Measurements from ENCODE around the gene TAAR9. TPM values are rescaled to one million over a fixed set of nuclear protein-coding genes. Genes with fewer than 3 reads are reported as not detected.

TAAR9 gene
- total and polyA plus RNA-seq, 2 experiments from 2014 or later: not detected

DNA sequence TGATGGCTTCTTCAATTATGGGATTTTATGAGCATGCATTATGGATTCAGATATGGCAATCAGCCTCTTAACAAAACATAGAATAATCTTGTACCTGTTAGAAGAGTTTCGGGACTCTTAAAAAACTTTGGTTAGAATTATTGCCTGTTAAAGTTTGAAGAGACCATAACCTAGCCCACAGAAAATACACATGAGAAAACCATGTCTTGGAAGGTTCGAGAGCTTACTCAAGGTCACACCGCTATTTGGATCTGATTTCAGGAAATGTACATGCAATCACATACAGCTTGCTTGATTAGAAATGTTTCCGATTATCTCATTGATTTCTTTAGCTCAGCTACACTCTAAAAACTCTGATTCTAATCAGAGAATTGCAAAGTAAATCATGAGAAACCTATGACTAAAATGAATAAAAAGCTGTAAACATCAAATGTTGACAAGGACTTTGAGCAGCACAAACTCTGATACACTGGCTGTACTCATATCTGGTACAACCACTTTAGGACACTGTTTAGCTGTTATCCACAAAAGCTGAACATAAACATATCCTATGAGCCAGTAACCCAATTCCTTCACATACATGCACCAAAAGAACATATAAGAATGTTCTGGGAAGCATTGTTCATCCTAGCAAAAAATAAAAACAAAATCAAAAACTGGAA is 41.4 kb upstream of the TAAR9 start:
- Histone ChIP-seq H3K4me1 (ENCODE audit: insufficient read depth) (no peaks in the 10 kb centered on the region), H3K27me3 (ENCODE audit: insufficient read depth) (no peaks in the 10 kb centered on the region), H4K20me1 (replicated peaks; ENCODE audit: insufficient read depth) (0 out of 2 replicates have a peak, but pooled peaks cover 14% of the 10 kb centered on the region), H3K27ac (ENCODE audit: low read depth) (no peak overlapping the region), H3K4me3 (no peak overlapping the region), H3K79me2 (replicated peaks; ENCODE audit: insufficient read depth) (peaks cover 24% of the 10 kb centered on the region), H3F3A (replicated peaks; ENCODE audit: low read depth) (no peaks in the 10 kb centered on the region), H2AFZ (no peak overlapping the region), H3K9me2 (ENCODE audit: insufficient read depth) (no peaks in the 10 kb centered on the region), H3K36me3 (ENCODE audit: insufficient read depth) (no peaks in the 10 kb centered on the region; the same call in 1 of the 2 replicates), H3K4me2 (no peak overlapping the region)
- H3K9me3 Mint-ChIP-seq: no peaks in the 10 kb centered on the region
- no peak overlapping the region for H3K27ac Mint-ChIP-seq
- H3K4me3 Mint-ChIP-seq: no peak overlapping the region
- ATAC-seq (no peak), DNase-seq (ENCODE audit: low spot score) (no peak)
- H3K4me1 Mint-ChIP-seq: no peaks in the 10 kb centered on the region
- H3K27me3 Mint-ChIP-seq (ENCODE audit: insufficient read depth, low read depth, poor library complexity): no peaks in the 10 kb centered on the region
- H3K36me3 Mint-ChIP-seq (ENCODE audit: low read depth): peaks cover 19% of the 10 kb centered on the region
- TF ChIP-seq ZNF114 (CRISPR knock-in tag; IDR thresholded peaks at IDR 0.05): no peak
- TF ChIP-seq EZH2 (IDR thresholded peaks at IDR 0.05; ENCODE audit: low read depth, unreplicated experiment): no peak
- no peak for TF ChIP-seq POLR2AphosphoS5 (IDR thresholded peaks at IDR 0.05; ENCODE audit: low read depth)
- TF ChIP-seq STAT1 (IDR thresholded peaks at IDR 0.05; ENCODE audit: unreplicated experiment): no peak
- TF ChIP-seq, protein P1, sequence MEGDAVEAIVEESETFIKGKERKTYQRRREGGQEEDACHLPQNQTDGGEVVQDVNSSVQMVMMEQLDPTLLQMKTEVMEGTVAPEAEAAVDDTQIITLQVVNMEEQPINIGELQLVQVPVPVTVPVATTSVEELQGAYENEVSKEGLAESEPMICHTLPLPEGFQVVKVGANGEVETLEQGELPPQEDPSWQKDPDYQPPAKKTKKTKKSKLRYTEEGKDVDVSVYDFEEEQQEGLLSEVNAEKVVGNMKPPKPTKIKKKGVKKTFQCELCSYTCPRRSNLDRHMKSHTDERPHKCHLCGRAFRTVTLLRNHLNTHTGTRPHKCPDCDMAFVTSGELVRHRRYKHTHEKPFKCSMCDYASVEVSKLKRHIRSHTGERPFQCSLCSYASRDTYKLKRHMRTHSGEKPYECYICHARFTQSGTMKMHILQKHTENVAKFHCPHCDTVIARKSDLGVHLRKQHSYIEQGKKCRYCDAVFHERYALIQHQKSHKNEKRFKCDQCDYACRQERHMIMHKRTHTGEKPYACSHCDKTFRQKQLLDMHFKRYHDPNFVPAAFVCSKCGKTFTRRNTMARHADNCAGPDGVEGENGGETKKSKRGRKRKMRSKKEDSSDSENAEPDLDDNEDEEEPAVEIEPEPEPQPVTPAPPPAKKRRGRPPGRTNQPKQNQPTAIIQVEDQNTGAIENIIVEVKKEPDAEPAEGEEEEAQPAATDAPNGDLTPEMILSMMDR (conservative IDR thresholded peaks at IDR 0.05; ENCODE audit: low read depth in 2 of 2): no peak
- no peak for TF ChIP-seq CREB1 (CRISPR knock-in tag; IDR thresholded peaks at IDR 0.05; ENCODE audit: low read depth)
- TF ChIP-seq NANOG (IDR thresholded peaks at IDR 0.05; ENCODE audit: borderline replicate concordance): no peak
- TF ChIP-seq, protein P2, sequence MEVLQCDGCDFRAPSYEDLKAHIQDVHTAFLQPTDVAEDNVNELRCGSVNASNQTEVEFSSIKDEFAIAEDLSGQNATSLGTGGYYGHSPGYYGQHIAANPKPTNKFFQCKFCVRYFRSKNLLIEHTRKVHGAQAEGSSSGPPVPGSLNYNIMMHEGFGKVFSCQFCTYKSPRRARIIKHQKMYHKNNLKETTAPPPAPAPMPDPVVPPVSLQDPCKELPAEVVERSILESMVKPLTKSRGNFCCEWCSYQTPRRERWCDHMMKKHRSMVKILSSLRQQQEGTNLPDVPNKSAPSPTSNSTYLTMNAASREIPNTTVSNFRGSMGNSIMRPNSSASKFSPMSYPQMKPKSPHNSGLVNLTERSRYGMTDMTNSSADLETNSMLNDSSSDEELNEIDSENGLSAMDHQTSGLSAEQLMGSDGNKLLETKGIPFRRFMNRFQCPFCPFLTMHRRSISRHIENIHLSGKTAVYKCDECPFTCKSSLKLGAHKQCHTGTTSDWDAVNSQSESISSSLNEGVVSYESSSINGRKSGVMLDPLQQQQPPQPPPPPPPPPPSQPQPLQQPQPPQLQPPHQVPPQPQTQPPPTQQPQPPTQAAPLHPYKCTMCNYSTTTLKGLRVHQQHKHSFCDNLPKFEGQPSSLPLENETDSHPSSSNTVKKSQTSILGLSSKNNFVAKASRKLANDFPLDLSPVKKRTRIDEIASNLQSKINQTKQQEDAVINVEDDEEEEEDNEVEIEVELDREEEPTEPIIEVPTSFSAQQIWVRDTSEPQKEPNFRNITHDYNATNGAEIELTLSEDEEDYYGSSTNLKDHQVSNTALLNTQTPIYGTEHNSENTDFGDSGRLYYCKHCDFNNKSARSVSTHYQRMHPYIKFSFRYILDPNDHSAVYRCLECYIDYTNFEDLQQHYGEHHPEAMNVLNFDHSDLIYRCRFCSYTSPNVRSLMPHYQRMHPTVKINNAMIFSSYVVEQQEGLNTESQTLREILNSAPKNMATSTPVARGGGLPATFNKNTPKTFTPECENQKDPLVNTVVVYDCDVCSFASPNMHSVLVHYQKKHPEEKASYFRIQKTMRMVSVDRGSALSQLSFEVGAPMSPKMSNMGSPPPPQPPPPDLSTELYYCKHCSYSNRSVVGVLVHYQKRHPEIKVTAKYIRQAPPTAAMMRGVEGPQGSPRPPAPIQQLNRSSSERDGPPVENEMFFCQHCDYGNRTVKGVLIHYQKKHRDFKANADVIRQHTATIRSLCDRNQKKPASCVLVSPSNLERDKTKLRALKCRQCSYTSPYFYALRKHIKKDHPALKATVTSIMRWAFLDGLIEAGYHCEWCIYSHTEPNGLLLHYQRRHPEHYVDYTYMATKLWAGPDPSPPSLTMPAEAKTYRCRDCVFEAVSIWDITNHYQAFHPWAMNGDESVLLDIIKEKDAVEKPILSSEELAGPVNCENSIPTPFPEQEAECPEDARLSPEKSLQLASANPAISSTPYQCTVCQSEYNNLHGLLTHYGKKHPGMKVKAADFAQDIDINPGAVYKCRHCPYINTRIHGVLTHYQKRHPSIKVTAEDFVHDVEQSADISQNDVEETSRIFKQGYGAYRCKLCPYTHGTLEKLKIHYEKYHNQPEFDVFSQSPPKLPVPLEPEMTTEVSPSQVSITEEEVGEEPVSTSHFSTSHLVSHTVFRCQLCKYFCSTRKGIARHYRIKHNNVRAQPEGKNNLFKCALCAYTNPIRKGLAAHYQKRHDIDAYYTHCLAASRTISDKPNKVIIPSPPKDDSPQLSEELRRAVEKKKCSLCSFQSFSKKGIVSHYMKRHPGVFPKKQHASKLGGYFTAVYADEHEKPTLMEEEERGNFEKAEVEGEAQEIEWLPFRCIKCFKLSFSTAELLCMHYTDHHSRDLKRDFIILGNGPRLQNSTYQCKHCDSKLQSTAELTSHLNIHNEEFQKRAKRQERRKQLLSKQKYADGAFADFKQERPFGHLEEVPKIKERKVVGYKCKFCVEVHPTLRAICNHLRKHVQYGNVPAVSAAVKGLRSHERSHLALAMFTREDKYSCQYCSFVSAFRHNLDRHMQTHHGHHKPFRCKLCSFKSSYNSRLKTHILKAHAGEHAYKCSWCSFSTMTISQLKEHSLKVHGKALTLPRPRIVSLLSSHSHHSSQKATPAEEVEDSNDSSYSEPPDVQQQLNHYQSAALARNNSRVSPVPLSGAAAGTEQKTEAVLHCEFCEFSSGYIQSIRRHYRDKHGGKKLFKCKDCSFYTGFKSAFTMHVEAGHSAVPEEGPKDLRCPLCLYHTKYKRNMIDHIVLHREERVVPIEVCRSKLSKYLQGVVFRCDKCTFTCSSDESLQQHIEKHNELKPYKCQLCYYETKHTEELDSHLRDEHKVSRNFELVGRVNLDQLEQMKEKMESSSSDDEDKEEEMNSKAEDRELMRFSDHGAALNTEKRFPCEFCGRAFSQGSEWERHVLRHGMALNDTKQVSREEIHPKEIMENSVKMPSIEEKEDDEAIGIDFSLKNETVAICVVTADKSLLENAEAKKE (CRISPR knock-in tag; IDR thresholded peaks at IDR 0.05): no peak
- TF ChIP-seq ZNF331 (CRISPR knock-in tag; IDR thresholded peaks at IDR 0.05; ENCODE audit: low read depth): no peak
- TF ChIP-seq, protein P3, sequence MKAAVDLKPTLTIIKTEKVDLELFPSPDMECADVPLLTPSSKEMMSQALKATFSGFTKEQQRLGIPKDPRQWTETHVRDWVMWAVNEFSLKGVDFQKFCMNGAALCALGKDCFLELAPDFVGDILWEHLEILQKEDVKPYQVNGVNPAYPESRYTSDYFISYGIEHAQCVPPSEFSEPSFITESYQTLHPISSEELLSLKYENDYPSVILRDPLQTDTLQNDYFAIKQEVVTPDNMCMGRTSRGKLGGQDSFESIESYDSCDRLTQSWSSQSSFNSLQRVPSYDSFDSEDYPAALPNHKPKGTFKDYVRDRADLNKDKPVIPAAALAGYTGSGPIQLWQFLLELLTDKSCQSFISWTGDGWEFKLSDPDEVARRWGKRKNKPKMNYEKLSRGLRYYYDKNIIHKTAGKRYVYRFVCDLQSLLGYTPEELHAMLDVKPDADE (IDR thresholded peaks at IDR 0.05): no peak
- no peak for TF ChIP-seq JUNB (IDR thresholded peaks at IDR 0.05; ENCODE audit: unreplicated experiment)
- TF ChIP-seq, protein P4, sequence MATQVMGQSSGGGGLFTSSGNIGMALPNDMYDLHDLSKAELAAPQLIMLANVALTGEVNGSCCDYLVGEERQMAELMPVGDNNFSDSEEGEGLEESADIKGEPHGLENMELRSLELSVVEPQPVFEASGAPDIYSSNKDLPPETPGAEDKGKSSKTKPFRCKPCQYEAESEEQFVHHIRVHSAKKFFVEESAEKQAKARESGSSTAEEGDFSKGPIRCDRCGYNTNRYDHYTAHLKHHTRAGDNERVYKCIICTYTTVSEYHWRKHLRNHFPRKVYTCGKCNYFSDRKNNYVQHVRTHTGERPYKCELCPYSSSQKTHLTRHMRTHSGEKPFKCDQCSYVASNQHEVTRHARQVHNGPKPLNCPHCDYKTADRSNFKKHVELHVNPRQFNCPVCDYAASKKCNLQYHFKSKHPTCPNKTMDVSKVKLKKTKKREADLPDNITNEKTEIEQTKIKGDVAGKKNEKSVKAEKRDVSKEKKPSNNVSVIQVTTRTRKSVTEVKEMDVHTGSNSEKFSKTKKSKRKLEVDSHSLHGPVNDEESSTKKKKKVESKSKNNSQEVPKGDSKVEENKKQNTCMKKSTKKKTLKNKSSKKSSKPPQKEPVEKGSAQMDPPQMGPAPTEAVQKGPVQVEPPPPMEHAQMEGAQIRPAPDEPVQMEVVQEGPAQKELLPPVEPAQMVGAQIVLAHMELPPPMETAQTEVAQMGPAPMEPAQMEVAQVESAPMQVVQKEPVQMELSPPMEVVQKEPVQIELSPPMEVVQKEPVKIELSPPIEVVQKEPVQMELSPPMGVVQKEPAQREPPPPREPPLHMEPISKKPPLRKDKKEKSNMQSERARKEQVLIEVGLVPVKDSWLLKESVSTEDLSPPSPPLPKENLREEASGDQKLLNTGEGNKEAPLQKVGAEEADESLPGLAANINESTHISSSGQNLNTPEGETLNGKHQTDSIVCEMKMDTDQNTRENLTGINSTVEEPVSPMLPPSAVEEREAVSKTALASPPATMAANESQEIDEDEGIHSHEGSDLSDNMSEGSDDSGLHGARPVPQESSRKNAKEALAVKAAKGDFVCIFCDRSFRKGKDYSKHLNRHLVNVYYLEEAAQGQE (IDR thresholded peaks at IDR 0.05; ENCODE audit: unreplicated experiment): no peak

Data from GM23338 (cell line).